Tibial nerve (tissue), 4 donors: ENCODE measurements around the gene CCDC88B. TPM values are rescaled to one million over a fixed set of nuclear protein-coding genes. Genes with fewer than 3 reads are reported as not detected.

Experiments
- DNase-seq, 2 donors: peaks; one replicate each; pipeline ENCODE4 v3.0.0-alpha.2; 2019; ENCODE audit warnings: low spot score in 2 of 2
- H3K27ac ChIP-seq, 4 donors: fragments of 200-600 bp; sonication (generic) in 3 of 4; one replicate each; pipeline ENCODE4 v1.5.1; 2017 to 2019; ENCODE audit warnings: mild to moderate bottlenecking in 1 of 4
- H3K27me3 ChIP-seq, 2 donors: fragments of 200-600 bp; sonication (generic) in 1 of 2; one replicate each; pipeline versions ENCODE4 v1.5.1 to v1.6.0; 2017 to 2019
- H3K36me3 ChIP-seq, 3 donors: fragments of 200-600 bp; sonication (generic); one replicate each; pipeline ENCODE4 v1.5.1; 2018 to 2019
- H3K4me1 ChIP-seq, 4 donors: fragments of 200-600 bp; sonication (generic) in 3 of 4; one replicate each; pipeline ENCODE4 v1.5.1; 2017 to 2019
- H3K4me3 ChIP-seq, 4 donors: fragments of 200-600 bp; sonication (generic) in 3 of 4; one replicate each; pipeline ENCODE4 v1.5.1; 2017 to 2019; ENCODE audit warnings: mild to moderate bottlenecking in 1 of 4, moderate library complexity in 1 of 4
- H3K9me3 ChIP-seq, 4 donors: fragments of 200-600 bp; sonication (generic) in 3 of 4; one replicate each; pipeline ENCODE4 v1.5.1; 2017 to 2019
- EP300 ChIP-seq, 2 donors: sonication (generic); formaldehyde crosslinking; IDR thresholded peaks; one replicate each; pipeline ENCODE4 v1.6.1; 2017; ENCODE audit warnings: antibody characterized with exemption in 2 of 2, mild to moderate bottlenecking in 1 of 2
- POLR2A ChIP-seq, 2 donors: fragments of 450-650 bp; IDR thresholded peaks; one replicate each; pipeline ENCODE4 v1.6.1; 2017; ENCODE audit warnings: antibody characterized with exemption in 2 of 2, mild to moderate bottlenecking in 2 of 2, moderate library complexity in 2 of 2
- WGBS, 2 donors: methylation state at CpG; one replicate each; pipeline ENCODE4 v1.1.5; 2018; 5-methylcytosine and 5-hydroxymethylcytosine counted together
- total RNA-seq, 4 donors: library from RNA; depleted of rRNA; stranded (reverse); fragments of >200 nt; gene quantifications; one replicate each; pipeline ENCODE4 v1.1.0, GENCODE V29; 2016
- TF ChIP-seq, protein P1 (sequence below), 5 experiments: fragments of 200-600 bp in 3 of 5; fragments of 450-650 bp in 2 of 5; sonication (generic) in 3 of 5; IDR thresholded peaks; one replicate each; pipeline ENCODE4 v1.5.1; 2016 to 2019; ENCODE audit warnings: antibody characterized with exemption in 5 of 5, mild to moderate bottlenecking in 3 of 5, moderate library complexity in 2 of 5

Gene CCDC88B
- total RNA-seq, 4 donors from 2014 or later: 6.9 to 48.0 (median 14.4) TPM

DNA sequence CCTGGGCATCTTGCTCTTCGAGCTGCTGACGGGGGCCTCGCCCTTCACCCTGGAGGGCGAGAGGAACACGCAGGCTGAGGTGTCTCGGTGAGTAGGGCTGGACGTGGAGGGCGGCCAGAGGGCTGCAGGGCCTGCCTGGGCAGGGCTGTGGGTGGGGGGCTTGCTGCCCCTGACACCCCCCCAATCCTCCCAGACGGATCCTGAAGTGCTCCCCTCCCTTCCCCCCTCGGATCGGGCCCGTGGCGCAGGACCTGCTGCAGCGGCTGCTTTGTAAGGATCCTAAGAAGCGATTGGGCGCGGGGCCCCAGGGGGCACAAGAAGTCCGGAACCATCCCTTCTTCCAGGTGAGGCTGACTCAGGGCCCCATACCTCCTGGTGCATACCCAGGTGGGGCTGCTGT is 21.7 kb downstream of the CCDC88B start:
- H3K4me1 ChIP-seq: peaks cover 0 to 33% (median 24%) of the 10 kb centered on the region in 4 donors
- H3K36me3 ChIP-seq: peaks cover 0 to 64% (median 14%) of the 10 kb centered on the region in 3 donors
- no peaks in the 10 kb centered on the region for H3K9me3 ChIP-seq
- TF ChIP-seq EP300 (IDR thresholded peaks at IDR 0.05) (no peak), POLR2A (IDR thresholded peaks at IDR 0.05) (no peak)
- TF ChIP-seq, protein P1, sequence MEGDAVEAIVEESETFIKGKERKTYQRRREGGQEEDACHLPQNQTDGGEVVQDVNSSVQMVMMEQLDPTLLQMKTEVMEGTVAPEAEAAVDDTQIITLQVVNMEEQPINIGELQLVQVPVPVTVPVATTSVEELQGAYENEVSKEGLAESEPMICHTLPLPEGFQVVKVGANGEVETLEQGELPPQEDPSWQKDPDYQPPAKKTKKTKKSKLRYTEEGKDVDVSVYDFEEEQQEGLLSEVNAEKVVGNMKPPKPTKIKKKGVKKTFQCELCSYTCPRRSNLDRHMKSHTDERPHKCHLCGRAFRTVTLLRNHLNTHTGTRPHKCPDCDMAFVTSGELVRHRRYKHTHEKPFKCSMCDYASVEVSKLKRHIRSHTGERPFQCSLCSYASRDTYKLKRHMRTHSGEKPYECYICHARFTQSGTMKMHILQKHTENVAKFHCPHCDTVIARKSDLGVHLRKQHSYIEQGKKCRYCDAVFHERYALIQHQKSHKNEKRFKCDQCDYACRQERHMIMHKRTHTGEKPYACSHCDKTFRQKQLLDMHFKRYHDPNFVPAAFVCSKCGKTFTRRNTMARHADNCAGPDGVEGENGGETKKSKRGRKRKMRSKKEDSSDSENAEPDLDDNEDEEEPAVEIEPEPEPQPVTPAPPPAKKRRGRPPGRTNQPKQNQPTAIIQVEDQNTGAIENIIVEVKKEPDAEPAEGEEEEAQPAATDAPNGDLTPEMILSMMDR (IDR thresholded peaks at IDR 0.05): no peak
- H3K27ac ChIP-seq: no peak overlapping the region
- no peak overlapping the region for H3K4me3 ChIP-seq
- no peak for DNase-seq
- WGBS, 2 donors: 90% methylated on average over 14 to 17 of the region's 18 CpGs
- no peaks in the 10 kb centered on the region for H3K27me3 ChIP-seq

- Histone ChIP-seq H3K4me3 (no peak overlapping the region), H3K27ac (no peak overlapping the region), H3K36me3 (peaks cover 0 to 71% (median 14%) of the 10 kb centered on the region in 3 donors), H3K9me3 (no peaks in the 10 kb centered on the region), H3K27me3 (no peaks in the 10 kb centered on the region), H3K4me1 (peaks cover 0 to 33% (median 24%) of the 10 kb centered on the region in 4 donors)
- TF ChIP-seq POLR2A (IDR thresholded peaks at IDR 0.05) (no peak), EP300 (IDR thresholded peaks at IDR 0.05) (no peak)
- TF ChIP-seq, protein P1 (IDR thresholded peaks at IDR 0.05): no peak
- 91 to 95% methylated on average over 10 of the region's 10 CpGs for WGBS, 2 donors
- DNase-seq: no peak
Measured at GRCh38 chr11:64362339-64362738, 22.3 kb downstream of the CCDC88B start.

GRCh38 chr11:64364435-64364834 is 24.4 kb downstream of the CCDC88B start:
- Histone ChIP-seq H3K36me3 (peaks cover 0 to 92% (median 23%) of the 10 kb centered on the region in 3 donors), H3K9me3 (no peaks in the 10 kb centered on the region), H3K4me1 (peaks cover 0 to 17% (median 11%) of the 10 kb centered on the region in 4 donors), H3K4me3 (no peak overlapping the region), H3K27ac (no peak overlapping the region), H3K27me3 (no peaks in the 10 kb centered on the region)
- WGBS, 2 donors: 88 to 96% methylated on average over 6 of the region's 6 CpGs
- no peak for DNase-seq
- TF ChIP-seq, protein P1 (IDR thresholded peaks at IDR 0.05): no peak
- TF ChIP-seq EP300 (IDR thresholded peaks at IDR 0.05) (no peak), POLR2A (IDR thresholded peaks at IDR 0.05) (no peak)

DNA sequence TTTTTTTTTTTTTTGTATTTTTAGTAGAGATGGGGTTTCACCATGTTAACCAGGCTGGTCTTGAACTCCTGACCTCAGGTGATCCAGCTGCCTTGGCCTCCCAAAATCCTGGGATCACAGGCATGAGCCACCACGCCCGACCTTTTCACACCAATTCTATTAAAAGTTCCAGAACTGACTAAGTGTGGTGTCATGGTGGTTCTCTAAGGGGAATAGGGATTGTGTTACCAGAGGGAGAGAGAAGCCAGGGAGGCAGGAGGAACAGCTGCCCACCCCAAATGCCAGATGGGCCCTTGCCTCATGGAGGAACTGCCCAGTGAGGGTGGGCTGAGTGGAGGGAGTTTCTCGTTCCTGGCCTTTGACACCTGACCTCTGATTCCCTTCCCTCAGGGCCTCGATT is 24.9 kb downstream of the CCDC88B start:
- TF ChIP-seq POLR2A (IDR thresholded peaks at IDR 0.05) (no peak), EP300 (IDR thresholded peaks at IDR 0.05) (no peak)
- TF ChIP-seq, protein P1 (IDR thresholded peaks at IDR 0.05): no peak
- H3K36me3 ChIP-seq: peaks cover 0 to 96% (median 28%) of the 10 kb centered on the region in 3 donors

DNA sequence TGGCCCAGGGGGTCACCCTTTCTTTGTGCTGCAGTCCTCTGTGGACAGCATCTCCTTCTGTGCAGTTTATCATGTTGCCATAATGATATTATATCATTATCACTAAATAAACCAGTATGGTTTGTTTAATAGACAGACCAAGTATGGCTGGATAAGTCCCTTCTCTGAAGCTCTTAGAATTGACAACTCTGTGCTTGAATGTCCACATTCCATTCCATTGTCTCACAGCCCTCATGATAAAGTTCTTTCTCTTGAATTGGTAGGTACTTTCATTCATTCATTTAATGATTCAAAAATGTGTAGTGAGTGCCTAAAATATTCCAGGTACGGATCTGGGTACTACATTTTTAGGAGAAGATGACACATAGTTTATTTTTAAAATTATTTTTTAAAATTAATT is 26.7 kb downstream of the CCDC88B start:
- Histone ChIP-seq H3K4me3 (no peak overlapping the region), H3K4me1 (no peaks in the 10 kb centered on the region), H3K9me3 (no peaks in the 10 kb centered on the region), H3K27ac (no peak overlapping the region), H3K36me3 (peaks cover 0 to 99% (median 34%) of the 10 kb centered on the region in 3 donors), H3K27me3 (no peaks in the 10 kb centered on the region)
- TF ChIP-seq, protein P1 (IDR thresholded peaks at IDR 0.05): no peak
- TF ChIP-seq EP300 (IDR thresholded peaks at IDR 0.05) (no peak), POLR2A (IDR thresholded peaks at IDR 0.05) (no peak)
- WGBS, 2 donors: 82 to 93% methylated on average over 1 of the region's 1 CpG
- no peak for DNase-seq

More for the DNA sequence above, 24.9 kb downstream of the CCDC88B start:
- Histone ChIP-seq H3K27me3 (no peaks in the 10 kb centered on the region), H3K27ac (no peak overlapping the region), H3K4me3 (no peak overlapping the region), H3K4me1 (peaks cover 0 to 12% (median 6%) of the 10 kb centered on the region in 4 donors), H3K9me3 (no peaks in the 10 kb centered on the region)
- DNase-seq: no peak
- WGBS, 2 donors: 58 to 71% methylated on average over 4 of the region's 4 CpGs
